ENCODE measurements around the gene PRDM11. TPM values are rescaled to one million over a fixed set of nuclear protein-coding genes. Genes with fewer than 3 reads are reported as not detected.

The PRDM11 gene
- total RNA-seq, 2 donors from 2014 or later = 0.40 to 2.0 TPM

DNA sequence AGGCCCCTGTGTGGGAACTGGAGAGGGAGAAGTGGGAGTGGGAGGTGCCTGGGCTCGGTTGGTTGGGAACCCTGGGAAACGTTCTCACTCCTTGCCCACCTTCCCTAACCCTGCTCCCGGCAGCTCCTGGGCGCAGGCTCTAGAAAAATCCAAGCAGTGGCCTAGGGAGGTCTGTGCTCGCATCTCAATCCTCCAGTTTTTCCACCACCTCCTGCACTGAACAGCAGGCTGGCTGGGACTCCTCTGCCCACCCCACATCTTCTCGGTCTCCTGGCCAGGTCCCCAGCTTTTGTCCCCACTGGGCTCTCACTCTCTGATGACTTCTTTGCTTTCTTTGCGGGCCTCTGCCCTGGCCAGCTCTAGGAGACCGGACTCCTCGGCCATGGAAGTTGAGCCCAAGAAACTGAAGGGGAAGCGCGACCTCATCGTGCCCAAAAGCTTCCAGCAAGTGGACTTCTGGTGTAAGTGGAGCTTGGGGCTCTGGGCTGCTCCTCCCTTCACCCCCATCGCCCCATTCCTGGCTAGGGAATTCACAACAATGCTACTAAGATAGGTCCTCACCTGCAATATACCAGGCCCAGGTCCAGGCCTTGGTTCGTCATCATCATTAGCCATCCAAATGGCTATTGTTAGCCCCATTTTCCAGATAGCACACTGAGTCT is 35.6 kb downstream of the PRDM11 start:
- Mint-ChIP-seq H3K9me3 (no peaks in the 10 kb centered on the region), H3K27me3 (peaks cover 25% of the 10 kb centered on the region), H3K4me1 (peaks cover 14% of the 10 kb centered on the region), H3K4me3 (peak overlapping the region; percentile 29), H3K36me3 (ENCODE audit: low read depth) (no peaks in the 10 kb centered on the region), H3K27ac (no peak overlapping the region)
- ATAC-seq (replicated peaks) = no peak

DNA sequence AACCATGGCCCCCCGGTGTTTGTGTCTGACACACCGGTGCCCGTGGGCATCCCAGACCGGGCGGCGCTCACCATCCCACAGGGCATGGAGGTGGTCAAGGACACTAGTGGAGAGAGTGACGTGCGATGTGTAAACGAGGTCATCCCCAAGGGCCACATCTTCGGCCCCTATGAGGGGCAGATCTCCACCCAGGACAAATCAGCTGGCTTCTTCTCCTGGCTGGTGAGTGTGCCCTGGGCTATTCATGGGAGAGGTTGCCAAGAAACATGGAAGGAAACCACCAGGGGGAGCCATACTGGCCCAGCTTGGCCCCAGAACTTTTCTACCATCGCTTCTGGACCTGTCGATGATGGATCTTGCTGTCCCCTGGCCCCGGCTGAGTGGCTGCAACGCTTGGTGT is 36.5 kb downstream of the PRDM11 start:
- Mint-ChIP-seq H3K27me3 (peaks cover 18% of the 10 kb centered on the region), H3K4me3 (no peak overlapping the region), H3K4me1 (peaks cover 13% of the 10 kb centered on the region), H3K9me3 (no peaks in the 10 kb centered on the region), H3K27ac (no peak overlapping the region), H3K36me3 (ENCODE audit: low read depth) (no peaks in the 10 kb centered on the region)
- ATAC-seq (replicated peaks) = no peak

- Mint-ChIP-seq H3K27ac (no peak overlapping the region), H3K27me3 (peaks cover under 1% of the 10 kb centered on the region), H3K36me3 (ENCODE audit: low read depth) (no peaks in the 10 kb centered on the region), H3K9me3 (no peaks in the 10 kb centered on the region), H3K4me1 (no peaks in the 10 kb centered on the region), H3K4me3 (no peak overlapping the region)
- no peak for ATAC-seq (replicated peaks)
These were observed 38.2 kb downstream of the PRDM11 start for GRCh38 chr11:45184640-45185039.

- Mint-ChIP-seq H3K4me1 (no peaks in the 10 kb centered on the region), H3K27me3 (no peaks in the 10 kb centered on the region), H3K4me3 (no peak overlapping the region), H3K9me3 (no peaks in the 10 kb centered on the region), H3K36me3 (ENCODE audit: low read depth) (no peaks in the 10 kb centered on the region), H3K27ac (no peak overlapping the region)
- ATAC-seq (replicated peaks) = no peak
These were observed 38.8 kb downstream of the PRDM11 start for GRCh38 chr11:45185228-45185729.

DNA sequence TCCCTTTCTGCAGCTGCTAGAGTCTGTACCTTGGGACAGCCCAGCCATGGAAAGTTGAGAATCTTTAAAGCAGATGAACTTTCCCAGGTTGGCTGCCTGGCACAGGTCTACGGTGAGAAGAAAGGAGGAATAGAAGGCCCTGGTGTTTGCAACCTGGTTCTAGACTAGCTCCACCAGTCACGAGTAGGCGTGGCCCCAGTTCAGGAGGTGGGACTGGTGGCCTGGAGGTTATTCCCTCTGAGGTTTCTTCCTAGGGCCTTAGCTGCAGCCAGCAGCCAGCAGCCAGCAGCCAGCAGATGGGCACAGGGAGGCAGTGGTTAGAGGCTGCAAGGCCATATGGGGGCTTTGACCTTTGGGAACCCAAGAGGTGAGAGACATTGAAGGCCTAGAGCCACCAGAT is 40.9 kb downstream of the PRDM11 start:
- no peaks in the 10 kb centered on the region for H3K9me3 Mint-ChIP-seq

DNA sequence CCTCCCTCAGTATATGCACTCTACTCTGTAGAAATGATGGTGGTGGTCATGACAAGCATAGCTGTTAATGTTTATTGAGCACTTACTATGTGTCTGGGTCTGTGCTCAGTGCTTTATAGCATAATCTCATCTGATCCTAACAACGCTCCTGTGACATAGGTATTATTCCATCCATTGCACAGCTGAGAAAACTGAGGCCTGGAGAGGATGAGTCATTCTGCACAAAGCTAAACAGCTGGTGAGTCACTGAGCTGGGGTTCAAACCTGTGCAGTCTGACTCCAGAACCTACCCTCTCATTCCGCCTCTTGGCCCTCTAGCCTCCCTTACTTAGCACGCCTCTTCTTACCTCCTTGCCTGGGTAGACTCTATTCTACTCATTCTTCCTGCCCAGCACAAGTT is 41.7 kb downstream of the PRDM11 start:
- Mint-ChIP-seq H3K27me3 (no peaks in the 10 kb centered on the region), H3K4me1 (no peaks in the 10 kb centered on the region), H3K36me3 (ENCODE audit: low read depth) (no peaks in the 10 kb centered on the region), H3K9me3 (no peaks in the 10 kb centered on the region), H3K4me3 (no peak overlapping the region), H3K27ac (no peak overlapping the region)
- ATAC-seq (replicated peaks) = peak; percentile 29

More for the DNA sequence above, 40.9 kb downstream of the PRDM11 start:
- no peaks in the 10 kb centered on the region for H3K36me3 Mint-ChIP-seq (ENCODE audit: low read depth)
- no peak overlapping the region for H3K27ac Mint-ChIP-seq
- ATAC-seq (replicated peaks) = no peak
- H3K4me3 Mint-ChIP-seq = no peak overlapping the region
- no peaks in the 10 kb centered on the region for H3K27me3 Mint-ChIP-seq
- H3K4me1 Mint-ChIP-seq = no peaks in the 10 kb centered on the region

- H3K27ac Mint-ChIP-seq = no peak overlapping the region
- H3K27me3 Mint-ChIP-seq = no peaks in the 10 kb centered on the region
- no peaks in the 10 kb centered on the region for H3K4me1 Mint-ChIP-seq
- no peaks in the 10 kb centered on the region for H3K36me3 Mint-ChIP-seq (ENCODE audit: low read depth)
- no peak for ATAC-seq (replicated peaks)
- no peak overlapping the region for H3K4me3 Mint-ChIP-seq
- H3K9me3 Mint-ChIP-seq = no peaks in the 10 kb centered on the region
These were observed 42.8 kb downstream of the PRDM11 start for GRCh38 chr11:45189230-45189629.

DNA sequence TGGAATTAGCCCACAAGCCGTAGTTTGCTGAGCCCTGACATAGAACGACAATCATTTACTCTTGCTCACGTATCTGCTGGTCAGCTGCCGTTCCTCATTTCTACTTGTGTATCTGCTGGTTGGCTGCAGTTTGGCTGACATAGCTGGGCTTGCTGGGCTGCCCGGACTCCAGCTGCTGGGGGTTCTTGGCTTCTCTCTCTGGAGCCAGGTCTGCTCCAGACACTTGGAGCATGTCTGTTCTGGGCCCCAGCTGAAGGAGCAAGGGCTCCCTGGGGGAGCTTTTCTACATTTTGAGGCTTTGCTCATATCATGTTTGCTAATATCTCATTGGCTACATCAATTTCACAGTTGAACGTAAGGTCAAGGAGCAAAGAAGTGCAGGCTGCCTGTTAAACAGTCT is 47.3 kb downstream of the PRDM11 start:
- H3K36me3 Mint-ChIP-seq (ENCODE audit: low read depth) = no peaks in the 10 kb centered on the region
- H3K4me1 Mint-ChIP-seq = no peaks in the 10 kb centered on the region
- no peaks in the 10 kb centered on the region for H3K9me3 Mint-ChIP-seq
- no peak for ATAC-seq (replicated peaks)
- no peaks in the 10 kb centered on the region for H3K27me3 Mint-ChIP-seq
- no peak overlapping the region for H3K27ac Mint-ChIP-seq
- H3K4me3 Mint-ChIP-seq = no peak overlapping the region

- Mint-ChIP-seq H3K27me3 (no peaks in the 10 kb centered on the region), H3K4me1 (peaks cover 5% of the 10 kb centered on the region), H3K36me3 (ENCODE audit: low read depth) (no peaks in the 10 kb centered on the region), H3K27ac (no peak overlapping the region), H3K9me3 (peaks cover 4% of the 10 kb centered on the region), H3K4me3 (no peak overlapping the region)
- no peak for ATAC-seq (replicated peaks)
These were observed 58.3 kb downstream of the PRDM11 start for GRCh38 chr11:45204761-45205160.

DNA sequence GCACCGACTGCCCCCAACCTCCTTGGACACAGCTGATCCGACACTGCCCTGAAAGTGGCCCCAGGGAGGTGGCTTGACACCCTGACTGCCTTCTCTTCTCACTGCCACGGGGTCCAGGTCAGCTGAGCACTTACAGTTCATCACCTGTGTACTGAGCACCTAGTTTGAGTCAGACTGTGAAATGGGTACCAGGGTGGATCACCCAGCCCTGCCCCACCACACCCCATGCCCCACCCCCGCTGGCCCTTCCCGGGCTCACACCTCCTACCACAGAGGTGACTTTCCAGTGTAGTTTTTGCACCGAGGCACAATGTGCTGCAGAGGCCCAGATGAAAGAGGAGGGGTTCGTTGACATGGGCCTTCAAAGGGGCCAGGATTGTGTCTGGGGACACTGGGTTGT is 59.5 kb downstream of the PRDM11 start:
- no peaks in the 10 kb centered on the region for H3K27me3 Mint-ChIP-seq
- ATAC-seq (replicated peaks) = no peak
- H3K4me1 Mint-ChIP-seq = peaks cover 5% of the 10 kb centered on the region
- H3K36me3 Mint-ChIP-seq (ENCODE audit: low read depth) = no peaks in the 10 kb centered on the region
- H3K9me3 Mint-ChIP-seq = peaks cover 4% of the 10 kb centered on the region
- H3K4me3 Mint-ChIP-seq = no peak overlapping the region
- H3K27ac Mint-ChIP-seq = no peak overlapping the region

- Mint-ChIP-seq H3K4me1 (no peaks in the 10 kb centered on the region), H3K9me3 (no peaks in the 10 kb centered on the region), H3K36me3 (ENCODE audit: low read depth) (no peaks in the 10 kb centered on the region), H3K4me3 (no peak overlapping the region), H3K27me3 (no peaks in the 10 kb centered on the region), H3K27ac (no peak overlapping the region)
- ATAC-seq (replicated peaks) = no peak
These were observed 61.7 kb downstream of the PRDM11 start for GRCh38 chr11:45208135-45208534.

- no peaks in the 10 kb centered on the region for H3K4me1 Mint-ChIP-seq
- H3K27ac Mint-ChIP-seq = no peak overlapping the region
- H3K36me3 Mint-ChIP-seq (ENCODE audit: low read depth) = no peaks in the 10 kb centered on the region
- H3K9me3 Mint-ChIP-seq = no peaks in the 10 kb centered on the region
- ATAC-seq (replicated peaks) = no peak
- no peaks in the 10 kb centered on the region for H3K27me3 Mint-ChIP-seq
- no peak overlapping the region for H3K4me3 Mint-ChIP-seq
These were observed 62.8 kb downstream of the PRDM11 start for GRCh38 chr11:45209000-45209879.

DNA sequence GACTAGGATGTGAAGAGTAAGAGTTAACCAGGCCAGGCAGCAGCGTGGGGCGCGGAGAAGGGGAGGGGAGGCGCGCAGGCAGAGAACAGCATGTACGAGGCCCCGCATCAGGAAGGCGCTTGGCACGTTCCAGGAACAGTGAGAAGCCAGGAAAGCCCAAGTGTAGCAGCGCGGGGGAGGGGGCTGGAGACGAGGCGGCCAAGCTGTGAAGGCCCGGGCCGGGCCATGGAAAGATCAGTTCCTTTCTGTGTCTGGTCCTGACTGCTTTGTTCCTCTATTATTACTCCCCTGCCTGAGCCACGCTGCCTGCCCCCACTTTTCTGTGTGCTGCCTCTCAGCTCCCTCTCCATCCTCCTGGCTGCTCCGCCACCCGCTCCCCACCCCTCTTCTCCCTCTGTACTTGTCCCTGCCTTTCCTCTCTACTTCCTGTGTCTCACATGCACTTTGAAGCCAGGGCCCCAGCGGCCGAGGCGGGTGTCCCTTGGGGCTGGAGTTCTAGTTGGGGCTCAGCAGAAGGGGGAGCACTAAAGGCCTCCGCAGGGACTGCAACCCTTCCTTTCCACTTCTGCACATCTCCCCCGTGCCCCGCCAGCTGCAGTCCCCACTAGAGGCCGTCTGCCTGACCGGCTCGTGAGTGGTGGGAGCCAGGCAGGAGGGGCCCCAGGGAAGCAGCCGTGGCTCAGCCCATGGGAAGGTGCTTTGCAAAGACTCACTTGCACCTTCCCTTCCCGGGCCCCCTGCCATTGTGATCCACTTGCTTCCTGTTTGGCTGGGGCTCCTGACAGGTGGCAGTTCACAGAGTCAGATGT is 63.7 kb downstream of the PRDM11 start:
- Mint-ChIP-seq H3K4me1 (no peaks in the 10 kb centered on the region), H3K9me3 (no peaks in the 10 kb centered on the region), H3K36me3 (ENCODE audit: low read depth) (no peaks in the 10 kb centered on the region), H3K27ac (no peak overlapping the region), H3K27me3 (no peaks in the 10 kb centered on the region), H3K4me3 (no peak overlapping the region)
- no peak for ATAC-seq (replicated peaks)

DNA sequence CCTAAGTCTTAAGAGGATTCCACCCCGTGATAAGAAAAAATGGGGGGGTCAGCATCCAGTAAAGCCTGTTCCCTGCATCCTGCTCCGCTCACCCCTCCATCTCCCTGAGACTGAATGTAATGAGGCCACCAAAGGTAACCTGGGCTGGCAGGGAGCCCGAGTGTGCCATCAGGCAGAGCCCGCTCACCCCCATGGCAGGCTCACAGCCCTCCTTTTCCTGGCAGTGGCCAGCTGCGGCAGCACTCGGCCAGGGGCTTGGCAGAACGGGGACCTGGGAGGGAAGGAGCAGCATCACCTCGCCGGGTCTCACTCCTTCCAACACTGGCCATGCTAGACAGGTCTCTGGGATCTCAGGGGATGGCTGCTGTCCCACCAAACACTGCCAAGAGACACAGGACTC is 64.4 kb downstream of the PRDM11 start:
- no peak for ATAC-seq (replicated peaks)
- Mint-ChIP-seq H3K9me3 (no peaks in the 10 kb centered on the region), H3K4me3 (no peak overlapping the region), H3K4me1 (no peaks in the 10 kb centered on the region), H3K27me3 (no peaks in the 10 kb centered on the region), H3K36me3 (ENCODE audit: low read depth) (no peaks in the 10 kb centered on the region), H3K27ac (no peak overlapping the region)
